C4-2B (cell line): ENCODE measurements around the gene CSNK1D.

Source experiments
- CTCF ChIP-seq: fragments of 450-650 bp; conservative IDR thresholded peaks from 2 replicates; pipeline ENCODE4 v1.5.1; 2017; ENCODE audit warnings: mild to moderate bottlenecking
- ZFX ChIP-seq: fragments of 450-650 bp; IDR thresholded peaks from 2 replicates; pipeline ENCODE4 v1.6.1; 2017

DNA sequence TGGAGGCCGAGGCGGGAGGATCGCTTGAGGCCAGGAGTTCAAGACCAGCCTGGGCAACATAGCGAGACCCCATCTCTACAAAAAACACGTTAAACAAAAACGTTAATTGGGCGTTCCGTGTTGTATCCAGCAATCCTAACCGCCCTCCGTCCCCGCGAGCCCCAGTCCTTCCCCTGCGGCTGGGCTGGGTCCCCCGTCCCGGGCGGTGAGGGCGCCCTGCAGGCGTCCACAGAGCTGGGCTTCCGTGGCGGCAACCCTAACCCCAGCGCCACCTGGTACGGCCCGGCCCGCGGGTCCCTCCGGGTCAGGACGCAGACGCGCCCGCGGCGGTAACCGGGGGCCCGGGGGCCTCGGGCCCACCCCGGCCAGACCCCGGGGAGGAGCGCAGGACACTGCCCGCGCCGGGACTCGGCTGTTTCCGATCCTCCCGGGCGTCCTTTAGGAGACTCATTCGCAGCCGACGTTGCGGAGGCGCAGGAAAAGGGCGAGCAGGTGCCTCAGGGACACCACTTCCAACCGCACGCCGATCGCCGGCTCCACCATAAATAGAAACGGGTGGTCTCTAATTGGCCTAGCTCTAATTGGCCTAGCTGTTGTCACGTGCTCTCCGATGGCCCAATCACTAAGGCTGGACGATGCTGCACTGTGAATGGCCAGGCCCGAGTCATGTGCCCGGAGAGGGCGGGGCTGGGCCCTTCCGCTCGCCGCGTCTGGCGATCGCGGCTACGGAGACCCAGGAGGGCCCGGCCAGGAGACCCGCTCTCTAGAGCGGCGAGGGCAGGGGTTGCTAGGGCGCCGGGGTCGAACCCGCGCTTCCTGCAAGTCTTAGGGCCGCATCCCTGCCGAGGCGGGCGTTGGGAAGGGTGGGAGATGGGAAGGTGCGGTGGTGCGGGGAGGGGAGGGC lies 19.0 kb upstream of the CSNK1D start:
- TF ChIP-seq CTCF: no peak
- peak; percentile 81; the same call in 1 of the 2 replicates for TF ChIP-seq ZFX
